Measurements from ENCODE around the gene SFXN5.

The SFXN5 gene

GRCh38 chr2:72950558-72951255 lies 120.8 kb downstream of the SFXN5 start:
- no peaks in the 10 kb centered on the region for H3K36me3 ChIP-seq (ENCODE audit: control insufficient read depth in 5 of 5, insufficient read depth in 5 of 5, low read length in 5 of 5)
- no peaks in the 10 kb centered on the region for H3K9me3 ChIP-seq (ENCODE audit: control insufficient read depth in 5 of 5, low read length in 5 of 5)
- no peak overlapping the region for H3K4me3 ChIP-seq (ENCODE audit: low read depth in 1 of 5, low read length in 5 of 5)
- peaks cover 0 to 19% (median 12%) of the 10 kb centered on the region in 5 donors for H3K4me1 ChIP-seq (ENCODE audit: control insufficient read depth in 5 of 5, insufficient read depth in 5 of 5, low read length in 5 of 5)
- H3K27me3 ChIP-seq (ENCODE audit: control insufficient read depth in 5 of 5, insufficient read depth in 4 of 5, low read length in 5 of 5) = no peaks in the 10 kb centered on the region
- H3K27ac ChIP-seq (ENCODE audit: low read depth, low read length) = no peak overlapping the region
- H3K9ac ChIP-seq (ENCODE audit: low read length in 5 of 5) = no peak overlapping the region

DNA sequence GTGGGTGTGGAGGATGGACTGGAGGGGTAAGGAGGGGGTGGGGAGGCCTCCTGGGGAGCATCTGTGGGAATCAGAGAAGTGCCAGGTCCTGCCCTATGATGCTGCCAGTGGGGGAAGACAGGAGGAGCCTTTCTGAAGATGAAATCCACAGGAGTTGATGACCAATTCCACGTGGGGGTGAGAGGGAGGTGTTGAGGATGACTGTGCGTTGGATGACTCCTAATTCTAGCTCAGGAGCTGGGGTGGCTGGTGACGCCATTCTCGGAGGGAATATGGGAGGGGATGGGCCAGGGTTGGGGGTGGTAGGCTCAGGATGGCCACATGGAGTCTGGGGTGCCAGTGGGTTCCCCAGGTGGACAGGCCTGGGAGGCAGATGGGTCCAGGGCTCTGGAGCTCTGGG lies 121.9 kb downstream of the SFXN5 start:
- peaks cover 0 to 9% (median 2%) of the 10 kb centered on the region in 5 donors for H3K36me3 ChIP-seq (ENCODE audit: control insufficient read depth in 5 of 5, insufficient read depth in 5 of 5, low read length in 5 of 5)

GRCh38 chr2:72949045-72949444 lies 122.5 kb downstream of the SFXN5 start:
- H3K36me3 ChIP-seq (ENCODE audit: control insufficient read depth in 5 of 5, insufficient read depth in 5 of 5, low read length in 5 of 5) = peaks cover 0 to 12% (median 2%) of the 10 kb centered on the region in 5 donors
- H3K4me1 ChIP-seq (ENCODE audit: control insufficient read depth in 5 of 5, insufficient read depth in 5 of 5, low read length in 5 of 5) = peaks cover 0 to 4% (median 0%) of the 10 kb centered on the region in 5 donors
- no peaks in the 10 kb centered on the region for H3K9me3 ChIP-seq (ENCODE audit: control insufficient read depth in 5 of 5, low read length in 5 of 5)
- no peaks in the 10 kb centered on the region for H3K27me3 ChIP-seq (ENCODE audit: control insufficient read depth in 5 of 5, insufficient read depth in 4 of 5, low read length in 5 of 5)
- H3K4me3 ChIP-seq (ENCODE audit: low read depth in 1 of 5, low read length in 5 of 5) = no peak overlapping the region
- H3K27ac ChIP-seq (ENCODE audit: low read depth, low read length) = no peak overlapping the region
- no peak overlapping the region for H3K9ac ChIP-seq (ENCODE audit: low read length in 5 of 5)

More for the DNA sequence above, 121.9 kb downstream of the SFXN5 start:
- Histone ChIP-seq H3K4me1 (ENCODE audit: control insufficient read depth in 5 of 5, insufficient read depth in 5 of 5, low read length in 5 of 5) (peaks cover 0 to 9% (median 3%) of the 10 kb centered on the region in 5 donors), H3K27ac (ENCODE audit: low read depth, low read length) (no peak overlapping the region), H3K27me3 (ENCODE audit: control insufficient read depth in 5 of 5, insufficient read depth in 4 of 5, low read length in 5 of 5) (no peaks in the 10 kb centered on the region), H3K9me3 (ENCODE audit: control insufficient read depth in 5 of 5, low read length in 5 of 5) (no peaks in the 10 kb centered on the region), H3K9ac (ENCODE audit: low read length in 5 of 5) (no peak overlapping the region), H3K4me3 (ENCODE audit: low read depth in 1 of 5, low read length in 5 of 5) (no peak overlapping the region)

DNA sequence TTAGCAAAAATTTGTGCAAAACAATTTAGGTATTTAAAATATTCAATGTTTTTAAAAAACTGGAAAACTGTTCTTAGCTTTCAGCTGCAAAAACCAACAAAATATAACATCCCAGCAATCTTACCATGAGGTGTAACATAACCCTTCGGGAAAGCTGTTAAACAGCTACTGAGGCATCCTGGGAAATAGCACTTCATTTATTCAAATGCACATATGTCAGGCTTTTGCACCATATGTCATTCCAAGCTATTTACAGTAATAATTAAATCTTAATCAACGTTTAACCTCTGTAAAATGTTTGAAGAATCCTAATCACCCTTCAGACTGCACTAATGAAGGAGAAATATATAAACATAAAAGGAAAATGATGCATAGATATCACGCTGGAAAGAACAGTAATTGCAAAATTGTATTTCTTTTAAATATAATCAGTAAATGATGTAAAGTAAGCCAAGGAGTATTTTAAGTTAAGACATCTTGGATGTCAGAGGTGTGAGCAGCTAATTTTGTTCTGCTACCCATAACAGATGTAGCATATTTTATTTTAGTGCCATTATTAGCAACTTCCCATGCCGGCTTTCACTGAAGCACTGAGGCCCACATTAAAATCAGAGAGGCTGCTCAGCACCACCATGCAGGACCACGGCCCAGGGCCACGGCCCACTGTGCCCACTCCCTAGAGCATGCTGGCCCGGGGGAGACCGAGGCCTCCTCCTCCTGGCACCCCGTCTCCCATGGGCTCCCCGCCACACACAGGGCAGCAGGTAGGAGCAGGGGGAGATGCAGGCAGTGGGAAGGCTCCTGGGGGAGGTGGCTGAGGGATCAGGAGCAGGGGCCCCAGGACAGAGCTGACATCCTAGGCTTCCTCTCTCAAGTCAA lies 123.3 kb downstream of the SFXN5 start:
- Histone ChIP-seq H3K27ac (ENCODE audit: low read depth, low read length) (no peak overlapping the region), H3K9ac (ENCODE audit: low read length in 5 of 5) (no peak overlapping the region), H3K4me1 (ENCODE audit: control insufficient read depth in 5 of 5, insufficient read depth in 5 of 5, low read length in 5 of 5) (no peaks in the 10 kb centered on the region), H3K4me3 (ENCODE audit: low read depth in 1 of 5, low read length in 5 of 5) (no peak overlapping the region), H3K27me3 (ENCODE audit: control insufficient read depth in 5 of 5, insufficient read depth in 4 of 5, low read length in 5 of 5) (no peaks in the 10 kb centered on the region), H3K9me3 (ENCODE audit: control insufficient read depth in 5 of 5, low read length in 5 of 5) (no peaks in the 10 kb centered on the region), H3K36me3 (ENCODE audit: control insufficient read depth in 5 of 5, insufficient read depth in 5 of 5, low read length in 5 of 5) (peaks cover 0 to 21% (median 2%) of the 10 kb centered on the region in 5 donors)

DNA sequence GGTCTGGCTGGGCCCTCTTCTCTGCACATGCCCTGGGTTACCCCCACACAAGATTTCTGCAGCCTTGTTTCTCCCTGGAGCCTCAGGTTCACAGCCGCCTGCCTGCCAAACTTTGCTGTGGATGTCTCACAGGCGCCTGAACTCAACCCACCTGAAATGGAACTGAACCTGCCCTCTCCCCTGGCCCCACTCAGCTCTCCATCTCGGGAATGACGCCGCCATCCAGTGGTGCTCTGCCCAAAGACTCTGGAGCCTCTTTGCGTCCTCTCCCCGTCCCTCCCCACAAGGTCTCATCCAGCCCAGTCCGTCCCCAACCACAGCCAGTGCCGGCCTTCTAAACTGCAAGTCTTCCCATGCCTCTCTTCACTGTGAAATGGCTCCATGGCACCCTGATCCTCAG lies 125.0 kb downstream of the SFXN5 start:
- Histone ChIP-seq H3K9me3 (ENCODE audit: control insufficient read depth in 5 of 5, low read length in 5 of 5) (no peaks in the 10 kb centered on the region), H3K36me3 (ENCODE audit: control insufficient read depth in 5 of 5, insufficient read depth in 5 of 5, low read length in 5 of 5) (peaks cover 0 to 30% (median 6%) of the 10 kb centered on the region in 5 donors), H3K27me3 (ENCODE audit: control insufficient read depth in 5 of 5, insufficient read depth in 4 of 5, low read length in 5 of 5) (no peaks in the 10 kb centered on the region), H3K9ac (ENCODE audit: low read length in 5 of 5) (no peak overlapping the region), H3K4me3 (ENCODE audit: low read depth in 1 of 5, low read length in 5 of 5) (no peak overlapping the region), H3K4me1 (ENCODE audit: control insufficient read depth in 5 of 5, insufficient read depth in 5 of 5, low read length in 5 of 5) (no peaks in the 10 kb centered on the region), H3K27ac (ENCODE audit: low read depth, low read length) (no peak overlapping the region)

DNA sequence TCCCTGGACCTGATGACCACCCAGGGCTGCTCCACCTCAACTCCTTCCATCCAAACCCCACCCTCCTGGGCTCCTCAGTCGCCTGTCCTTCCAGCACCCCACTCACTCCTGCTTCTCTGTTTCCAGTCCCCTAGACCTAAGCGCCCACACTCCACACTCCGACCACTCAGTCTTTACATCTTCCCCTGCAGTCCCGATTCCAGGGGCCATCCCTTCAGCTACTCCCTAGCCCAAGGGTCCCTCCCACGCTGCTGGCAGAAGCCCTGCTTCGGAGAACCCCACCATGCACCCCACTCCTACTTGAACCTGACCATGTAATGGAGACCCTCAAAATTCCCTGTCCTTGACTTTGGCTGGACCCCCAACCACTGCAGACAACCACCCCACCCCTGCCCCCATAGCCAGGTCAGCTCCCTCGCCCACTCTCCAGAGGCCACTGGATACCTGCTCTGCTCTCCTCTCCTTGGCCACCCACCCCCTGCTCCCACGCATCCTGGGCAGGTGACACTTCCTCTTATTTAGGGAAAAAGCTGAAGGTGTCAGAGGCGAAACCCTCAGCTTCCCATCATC lies 126.0 kb downstream of the SFXN5 start:
- no peaks in the 10 kb centered on the region for H3K4me1 ChIP-seq (ENCODE audit: control insufficient read depth in 5 of 5, insufficient read depth in 5 of 5, low read length in 5 of 5)
- no peaks in the 10 kb centered on the region for H3K9me3 ChIP-seq (ENCODE audit: control insufficient read depth in 5 of 5, low read length in 5 of 5)
- no peak overlapping the region for H3K27ac ChIP-seq (ENCODE audit: low read depth, low read length)
- H3K27me3 ChIP-seq (ENCODE audit: control insufficient read depth in 5 of 5, insufficient read depth in 4 of 5, low read length in 5 of 5) = no peaks in the 10 kb centered on the region
- no peak overlapping the region for H3K4me3 ChIP-seq (ENCODE audit: low read depth in 1 of 5, low read length in 5 of 5)
- no peak overlapping the region for H3K9ac ChIP-seq (ENCODE audit: low read length in 5 of 5)
- H3K36me3 ChIP-seq (ENCODE audit: control insufficient read depth in 5 of 5, insufficient read depth in 5 of 5, low read length in 5 of 5) = peaks cover 0 to 30% (median 6%) of the 10 kb centered on the region in 5 donors

- Histone ChIP-seq H3K36me3 (ENCODE audit: control insufficient read depth in 5 of 5, insufficient read depth in 5 of 5, low read length in 5 of 5) (peaks cover 0 to 30% (median 6%) of the 10 kb centered on the region in 5 donors), H3K9me3 (ENCODE audit: control insufficient read depth in 5 of 5, low read length in 5 of 5) (no peaks in the 10 kb centered on the region), H3K27ac (ENCODE audit: low read depth, low read length) (no peak overlapping the region), H3K4me1 (ENCODE audit: control insufficient read depth in 5 of 5, insufficient read depth in 5 of 5, low read length in 5 of 5) (no peaks in the 10 kb centered on the region), H3K27me3 (ENCODE audit: control insufficient read depth in 5 of 5, insufficient read depth in 4 of 5, low read length in 5 of 5) (no peaks in the 10 kb centered on the region), H3K4me3 (ENCODE audit: low read depth in 1 of 5, low read length in 5 of 5) (no peak overlapping the region), H3K9ac (ENCODE audit: low read length in 5 of 5) (no peak overlapping the region)
Measured at GRCh38 chr2:72944804-72945449, 126.6 kb downstream of the SFXN5 start.

DNA sequence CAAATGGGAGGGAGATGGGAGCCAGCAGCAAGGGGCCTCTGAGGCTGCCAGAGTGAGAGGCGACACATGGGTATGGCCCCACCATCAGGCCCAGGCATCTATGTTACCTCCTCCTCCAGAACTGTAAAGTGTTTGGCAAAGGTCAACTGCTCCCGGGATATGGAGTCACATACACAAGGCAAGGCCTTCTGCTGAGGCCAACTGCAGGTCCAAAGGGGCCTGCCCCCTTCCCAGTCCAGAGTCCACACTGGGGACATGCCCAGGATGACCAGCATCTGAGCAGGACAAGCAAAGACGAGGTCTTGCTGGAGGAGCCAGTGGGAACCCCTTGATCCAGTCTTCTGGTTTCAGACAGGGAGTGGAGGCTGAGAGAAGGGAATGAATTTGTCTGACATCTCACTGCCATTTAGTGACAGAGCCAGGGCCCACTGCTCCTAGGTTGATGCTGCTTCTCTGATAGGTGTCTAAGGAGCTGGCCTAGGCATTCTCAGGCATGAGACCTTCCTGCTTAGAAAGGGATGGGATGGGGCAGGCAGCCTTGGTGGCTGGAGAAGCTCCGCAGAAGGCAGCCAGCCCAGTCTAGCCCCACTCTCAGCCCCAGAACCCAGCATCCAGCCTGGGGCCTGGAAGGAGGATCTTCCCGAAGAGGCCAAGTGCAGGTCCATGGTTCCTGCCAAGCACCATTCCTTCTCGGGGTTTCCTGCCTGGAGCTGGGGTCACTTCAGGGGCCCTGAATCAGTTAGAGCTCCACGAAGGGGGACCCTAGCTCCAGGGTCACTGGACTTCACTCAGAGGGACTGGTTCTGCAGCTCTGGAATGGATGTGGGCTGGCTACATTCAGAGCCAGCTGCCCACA lies 127.7 kb downstream of the SFXN5 start:
- Histone ChIP-seq H3K27me3 (ENCODE audit: control insufficient read depth in 5 of 5, insufficient read depth in 4 of 5, low read length in 5 of 5) (peaks cover 0 to 4% (median 0%) of the 10 kb centered on the region in 5 donors), H3K4me1 (ENCODE audit: control insufficient read depth in 5 of 5, insufficient read depth in 5 of 5, low read length in 5 of 5) (no peaks in the 10 kb centered on the region), H3K36me3 (ENCODE audit: control insufficient read depth in 5 of 5, insufficient read depth in 5 of 5, low read length in 5 of 5) (peaks cover 0 to 30% (median 6%) of the 10 kb centered on the region in 5 donors), H3K9ac (ENCODE audit: low read length in 5 of 5) (no peak overlapping the region), H3K9me3 (ENCODE audit: control insufficient read depth in 5 of 5, low read length in 5 of 5) (no peaks in the 10 kb centered on the region), H3K27ac (ENCODE audit: low read depth, low read length) (no peak overlapping the region), H3K4me3 (ENCODE audit: low read depth in 1 of 5, low read length in 5 of 5) (no peak overlapping the region)

DNA sequence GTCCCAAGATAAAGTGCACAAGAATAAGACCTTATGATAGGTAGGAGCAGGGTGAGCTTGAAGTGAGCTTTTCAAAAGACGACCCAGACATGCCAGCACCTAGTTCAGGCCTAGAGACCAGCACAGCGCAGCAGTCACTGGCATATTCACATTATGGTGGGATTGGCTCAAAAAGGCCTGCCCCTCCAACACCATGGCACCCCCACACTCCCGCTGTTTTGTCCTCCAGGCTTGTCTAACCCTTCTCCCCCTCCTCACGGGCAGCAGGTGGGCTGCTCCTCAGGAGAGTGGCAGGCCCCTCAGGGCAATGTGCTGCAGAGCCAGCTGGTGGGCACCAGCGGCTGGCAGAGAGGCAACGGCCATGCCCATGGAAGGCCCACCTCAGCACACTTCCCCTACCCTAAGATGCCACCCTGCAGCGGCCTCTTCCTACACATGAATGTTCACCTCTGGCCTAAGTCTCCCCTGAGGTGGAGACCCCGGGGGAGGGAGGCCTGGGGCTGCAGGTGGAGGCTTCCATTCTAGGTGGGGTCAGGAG lies 128.6 kb downstream of the SFXN5 start:
- no peaks in the 10 kb centered on the region for H3K9me3 ChIP-seq (ENCODE audit: control insufficient read depth in 5 of 5, low read length in 5 of 5)
- H3K36me3 ChIP-seq (ENCODE audit: control insufficient read depth in 5 of 5, insufficient read depth in 5 of 5, low read length in 5 of 5) = peaks cover 0 to 30% (median 6%) of the 10 kb centered on the region in 5 donors
- H3K9ac ChIP-seq (ENCODE audit: low read length in 5 of 5) = no peak overlapping the region

More for the DNA sequence above, 128.6 kb downstream of the SFXN5 start:
- H3K4me3 ChIP-seq (ENCODE audit: low read depth in 1 of 5, low read length in 5 of 5) = no peak overlapping the region
- H3K27ac ChIP-seq (ENCODE audit: low read depth, low read length) = no peak overlapping the region
- H3K4me1 ChIP-seq (ENCODE audit: control insufficient read depth in 5 of 5, insufficient read depth in 5 of 5, low read length in 5 of 5) = no peaks in the 10 kb centered on the region
- peaks cover 0 to 4% (median 0%) of the 10 kb centered on the region in 5 donors for H3K27me3 ChIP-seq (ENCODE audit: control insufficient read depth in 5 of 5, insufficient read depth in 4 of 5, low read length in 5 of 5)
